ENCODE measurements around the gene PUDP.

Gene PUDP

GRCh38 chrX:7067256-7067655 lies 80.7 kb downstream of the PUDP start:
- no peaks in the 10 kb centered on the region for H3K4me1 ChIP-seq (ENCODE audit: insufficient read depth, poor library complexity, severe bottlenecking)

GRCh38 chrX:7065473-7065872 lies 82.5 kb downstream of the PUDP start:
- DNase-seq (ENCODE audit: low spot score) (no peak), ATAC-seq (ENCODE audit: low read depth) (no peak)
- Histone ChIP-seq H3K9me3 (ENCODE audit: severe bottlenecking) (no peaks in the 10 kb centered on the region), H3K27me3 (ENCODE audit: insufficient read depth, poor library complexity, severe bottlenecking) (no peaks in the 10 kb centered on the region), H3K4me3 (ENCODE audit: severe bottlenecking) (no peak overlapping the region), H3K36me3 (ENCODE audit: low read depth) (no peaks in the 10 kb centered on the region), H3K27ac (ENCODE audit: poor library complexity, severe bottlenecking) (no peak overlapping the region), H3K4me1 (ENCODE audit: insufficient read depth, poor library complexity, severe bottlenecking) (no peaks in the 10 kb centered on the region)
- no peak for TF ChIP-seq CTCF (IDR thresholded peaks at IDR 0.05; ENCODE audit: poor library complexity, severe bottlenecking)

More at GRCh38 chrX:7067256-7067655, 80.7 kb downstream of the PUDP start:
- ATAC-seq (ENCODE audit: low read depth) (no peak), DNase-seq (ENCODE audit: low spot score) (no peak)
- Histone ChIP-seq H3K4me3 (ENCODE audit: severe bottlenecking) (no peak overlapping the region), H3K27ac (ENCODE audit: poor library complexity, severe bottlenecking) (no peak overlapping the region), H3K36me3 (ENCODE audit: low read depth) (no peaks in the 10 kb centered on the region), H3K27me3 (ENCODE audit: insufficient read depth, poor library complexity, severe bottlenecking) (no peaks in the 10 kb centered on the region), H3K9me3 (ENCODE audit: severe bottlenecking) (no peaks in the 10 kb centered on the region)
- no peak for TF ChIP-seq CTCF (IDR thresholded peaks at IDR 0.05; ENCODE audit: poor library complexity, severe bottlenecking)

GRCh38 chrX:7062903-7063302 lies 85.0 kb downstream of the PUDP start:
- no peak for ATAC-seq (ENCODE audit: low read depth)
- no peaks in the 10 kb centered on the region for H3K36me3 ChIP-seq (ENCODE audit: low read depth)
- no peaks in the 10 kb centered on the region for H3K9me3 ChIP-seq (ENCODE audit: severe bottlenecking)
- H3K27me3 ChIP-seq (ENCODE audit: insufficient read depth, poor library complexity, severe bottlenecking): no peaks in the 10 kb centered on the region
- no peak for DNase-seq (ENCODE audit: low spot score)
- H3K27ac ChIP-seq (ENCODE audit: poor library complexity, severe bottlenecking): no peak overlapping the region
- no peaks in the 10 kb centered on the region for H3K4me1 ChIP-seq (ENCODE audit: insufficient read depth, poor library complexity, severe bottlenecking)
- no peak for TF ChIP-seq CTCF (IDR thresholded peaks at IDR 0.05; ENCODE audit: poor library complexity, severe bottlenecking)
- no peak overlapping the region for H3K4me3 ChIP-seq (ENCODE audit: severe bottlenecking)

- no peak for TF ChIP-seq CTCF (IDR thresholded peaks at IDR 0.05; ENCODE audit: poor library complexity, severe bottlenecking)
- H3K9me3 ChIP-seq (ENCODE audit: severe bottlenecking): no peaks in the 10 kb centered on the region
- no peaks in the 10 kb centered on the region for H3K4me1 ChIP-seq (ENCODE audit: insufficient read depth, poor library complexity, severe bottlenecking)
- ATAC-seq (ENCODE audit: low read depth) (no peak), DNase-seq (ENCODE audit: low spot score) (no peak)
- no peaks in the 10 kb centered on the region for H3K36me3 ChIP-seq (ENCODE audit: low read depth)
- H3K27ac ChIP-seq (ENCODE audit: poor library complexity, severe bottlenecking): no peak overlapping the region
- no peaks in the 10 kb centered on the region for H3K27me3 ChIP-seq (ENCODE audit: insufficient read depth, poor library complexity, severe bottlenecking)
- H3K4me3 ChIP-seq (ENCODE audit: severe bottlenecking): no peak overlapping the region
Observed at GRCh38 chrX:7062276-7062675, 85.7 kb downstream of the PUDP start.

GRCh38 chrX:7061429-7061828 lies 86.5 kb downstream of the PUDP start:
- no peak overlapping the region for H3K4me3 ChIP-seq (ENCODE audit: severe bottlenecking)
- DNase-seq (ENCODE audit: low spot score): no peak
- no peaks in the 10 kb centered on the region for H3K9me3 ChIP-seq (ENCODE audit: severe bottlenecking)
- ATAC-seq (ENCODE audit: low read depth): no peak
- H3K27me3 ChIP-seq (ENCODE audit: insufficient read depth, poor library complexity, severe bottlenecking): no peaks in the 10 kb centered on the region
- no peak for TF ChIP-seq CTCF (IDR thresholded peaks at IDR 0.05; ENCODE audit: poor library complexity, severe bottlenecking)
- H3K27ac ChIP-seq (ENCODE audit: poor library complexity, severe bottlenecking): no peak overlapping the region
- no peaks in the 10 kb centered on the region for H3K36me3 ChIP-seq (ENCODE audit: low read depth)
- H3K4me1 ChIP-seq (ENCODE audit: insufficient read depth, poor library complexity, severe bottlenecking): no peaks in the 10 kb centered on the region
